GM12801 (cell line): ENCODE data around the gene ANXA9.

ENCODE experiments used
- CTCF ChIP-seq: IDR thresholded peaks from one replicate; pipeline ENCODE4 v1.5.1; 2011; ENCODE audit warnings: control low read depth; ENCODE audit not compliant: insufficient read length; ENCODE audit errors: extremely low read depth

The ANXA9 gene

DNA sequence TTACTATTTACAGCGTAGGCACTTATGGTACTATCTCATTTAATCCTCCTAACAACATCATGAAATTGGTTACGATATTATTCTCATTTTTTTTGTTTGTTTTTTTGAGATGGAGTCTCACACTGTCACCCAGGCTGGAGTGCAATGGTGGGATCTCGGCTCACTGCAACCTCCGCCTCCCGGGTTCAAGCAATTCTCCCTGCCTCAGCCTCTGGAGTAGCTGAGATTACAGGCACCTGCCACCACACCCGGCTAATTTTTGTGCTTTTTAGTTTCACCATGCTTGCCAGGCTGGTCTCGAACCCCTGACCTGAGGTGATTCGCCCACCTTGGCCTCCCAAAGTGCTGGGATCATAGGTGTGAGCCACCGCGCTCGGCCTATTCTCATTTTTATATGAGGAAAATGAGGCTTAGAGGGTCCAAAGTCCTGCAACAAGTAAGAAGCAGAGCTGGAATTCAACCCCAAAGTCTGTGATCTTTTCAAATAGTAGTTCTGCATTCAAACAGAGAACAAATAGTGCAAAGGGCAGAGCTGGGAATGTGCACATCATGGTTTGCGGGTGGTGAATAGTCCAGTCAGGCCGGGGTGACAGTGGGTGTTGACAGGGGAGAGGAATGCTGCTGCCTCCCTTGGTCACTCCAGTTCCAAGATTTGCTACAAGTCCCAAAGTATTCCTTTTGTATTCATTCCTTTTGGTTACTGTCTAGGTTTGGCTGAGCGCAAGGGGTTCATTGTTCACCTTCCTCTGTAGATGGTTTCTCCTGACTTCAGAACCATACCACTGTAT is 30.8 kb downstream of the ANXA9 start:
- TF ChIP-seq CTCF = no peak

GRCh38 chr1:151013518-151013917 is 31.4 kb downstream of the ANXA9 start:
- TF ChIP-seq CTCF = no peak

- no peak for TF ChIP-seq CTCF
Measured at GRCh38 chr1:151024540-151025146, 42.6 kb downstream of the ANXA9 start.

GRCh38 chr1:151026460-151026859 is 44.4 kb downstream of the ANXA9 start:
- no peak for TF ChIP-seq CTCF

DNA sequence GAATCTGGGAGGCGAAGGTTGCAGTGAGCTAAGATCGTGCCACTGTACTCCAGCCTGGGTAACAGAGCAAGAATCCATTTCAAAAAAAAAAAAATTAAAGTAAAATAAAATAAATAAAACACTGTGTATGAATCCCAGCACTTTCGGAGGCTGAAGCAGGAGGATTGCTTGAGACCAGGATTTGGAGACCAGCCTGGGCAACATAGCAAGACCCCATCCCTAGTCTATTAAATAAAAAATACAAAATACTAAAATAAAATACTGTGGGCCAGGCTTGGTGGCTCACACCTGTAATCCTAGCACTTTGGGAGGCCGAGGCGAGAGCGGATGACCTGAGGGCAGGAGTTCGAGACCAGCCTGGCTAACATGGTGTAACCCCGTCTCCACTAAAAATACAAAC is 50.1 kb downstream of the ANXA9 start:
- no peak for TF ChIP-seq CTCF

- TF ChIP-seq CTCF = no peak
Measured at GRCh38 chr1:151035167-151035566, 53.1 kb downstream of the ANXA9 start.

GRCh38 chr1:151036356-151036755 is 54.3 kb downstream of the ANXA9 start, which contains the start of gene BNIPL:
TSS of gene BNIPL (plus strand) at chr1:151036586. CDS start at chr1:151036726, 140 bp downstream.
- no peak for TF ChIP-seq CTCF
